Endothelial cell of umbilical vein (primary cell): Measurements from ENCODE around the gene PKNOX1. TPM values are rescaled to one million over a fixed set of nuclear protein-coding genes. Genes with fewer than 3 reads are reported as not detected.

Experiments used
- BruUV-seq: library from RNA; stranded (reverse); fragments of 400-500 nt; replicated peaks from 2 replicates; lab custom pipeline; 2021; lab: Mats Ljungman, UMichigan
- CTCF ChIA-PET: fragments of 300-600, 350-600 bp; sonication (Branson Sonifier 250); formaldehyde crosslinking; loops from one replicate; lab custom pipeline; 2021; ENCODE audit warnings: antibody characterized with exemption, inconsistent platforms; lab: Charles Lee
- POLR2A ChIA-PET: fragments of 300-600, 350-600 bp; sonication (Branson Sonifier 250); formaldehyde crosslinking; loops from one replicate; lab custom pipeline; 2021; ENCODE audit warnings: antibody characterized with exemption, inconsistent platforms; lab: Charles Lee
- DNase-seq: peaks from one replicate; pipeline ENCODE4 v3.0.0-alpha.2; 2011; ENCODE audit warnings: low read depth, low spot score
- FAIRE-seq: peaks from 2 replicates; lab custom pipeline; 2011; peaks lifted over from hg19 to GRCh38; lab: Jason Lieb, UNC
- H2AFZ ChIP-seq: 2 replicates; pipeline ENCODE4 v1.6.0; 2012; ENCODE audit warnings: low read depth, low read length, control low read depth, inconsistent platforms
- H3K27ac ChIP-seq: 2 replicates; pipeline ENCODE4 v1.5.1; 2011; ENCODE audit warnings: low read depth, mild to moderate bottlenecking, control low read depth, low read length, moderate library complexity; ENCODE audit not compliant: insufficient read depth
- H3K27me3 ChIP-seq, 2 experiments: 2 replicates each; pipeline versions ENCODE4 v1.6.0 to v1.6.1; 2011; ENCODE audit warnings: low read length in 2 of 2, mixed read lengths in 1 of 2; ENCODE audit not compliant: control insufficient read depth in 2 of 2, insufficient read depth in 2 of 2
- H3K36me3 ChIP-seq, 2 experiments: 2 replicates in 1 of 2; 3 replicates in 1 of 2; pipeline ENCODE4 v1.5.1; 2011; ENCODE audit warnings: low read length in 2 of 2, mild to moderate bottlenecking in 1 of 2, moderate library complexity in 1 of 2; ENCODE audit not compliant: control insufficient read depth in 2 of 2, insufficient read depth in 2 of 2; ENCODE audit errors: extremely low read depth in 1 of 2
- H3K4me1 ChIP-seq: 3 replicates; pipeline ENCODE4 v1.5.1; 2011; ENCODE audit warnings: mild to moderate bottlenecking, low read length; ENCODE audit not compliant: control insufficient read depth, insufficient read depth; ENCODE audit errors: extremely low read depth
- H3K4me2 ChIP-seq: 2 replicates; pipeline ENCODE4 v1.6.1; 2011; ENCODE audit warnings: low read length, control low read depth, mixed read lengths; ENCODE audit not compliant: insufficient read depth
- H3K4me3 ChIP-seq, 3 experiments: fragments of 200-600 bp in 1 of 3; sonication (generic), shearing (Covaris generic) in 1 of 3; replicated peaks in 1 of 3; 2 replicates each; pipeline ENCODE4 v1.5.1; 2011 to 2016; ENCODE audit warnings: control low read depth in 3 of 3, low read length in 3 of 3, mild to moderate bottlenecking in 2 of 3, inconsistent platforms in 1 of 3, low read depth in 1 of 3, moderate library complexity in 1 of 3; ENCODE audit not compliant: insufficient read depth in 1 of 3
- H3K79me2 ChIP-seq: 2 replicates; pipeline ENCODE4 v1.6.0; 2012; ENCODE audit warnings: low read length, inconsistent platforms; ENCODE audit not compliant: control insufficient read depth, insufficient read depth
- H3K9ac ChIP-seq: replicated peaks from 2 replicates; pipeline ENCODE3; 2011; ENCODE audit warnings: low read length, control low read depth; ENCODE audit not compliant: insufficient read depth; ENCODE audit errors: extremely low read depth
- H3K9me1 ChIP-seq: replicated peaks from 3 replicates; pipeline ENCODE4 v1.6.0; 2011; ENCODE audit warnings: mild to moderate bottlenecking, low read length; ENCODE audit not compliant: control insufficient read depth, insufficient read depth; ENCODE audit errors: extremely low read depth
- H3K9me3 ChIP-seq: replicated peaks from 2 replicates; pipeline ENCODE4 v1.5.1; 2012; ENCODE audit warnings: low read length, inconsistent platforms; ENCODE audit not compliant: control insufficient read depth, insufficient read depth
- H4K20me1 ChIP-seq: replicated peaks from 2 replicates; pipeline ENCODE3; 2011; ENCODE audit warnings: mild to moderate bottlenecking, low read length; ENCODE audit not compliant: control insufficient read depth, insufficient read depth; ENCODE audit errors: extremely low read depth
- CTCF ChIP-seq, 2 donors: IDR thresholded peaks; 1 replicate in 1 of 2; 2 replicates in 1 of 2; pipeline ENCODE4 v1.5.1; 2011; ENCODE audit warnings: low read length in 2 of 2, mild to moderate bottlenecking in 2 of 2, moderate library complexity in 2 of 2, control low read depth in 1 of 2, inconsistent platforms in 1 of 2, low read depth in 1 of 2; ENCODE audit not compliant: insufficient read depth in 1 of 2; ENCODE audit errors: extremely low read depth in 1 of 2
- EZH2 ChIP-seq: IDR thresholded peaks from 2 replicates; pipeline ENCODE4 v1.6.1; 2012; ENCODE audit warnings: borderline replicate concordance, low read depth, mild to moderate bottlenecking, moderate library complexity, low read length, inconsistent platforms; ENCODE audit not compliant: severe bottlenecking
- FOS ChIP-seq: IDR thresholded peaks from 2 replicates; pipeline ENCODE4 v1.6.1; 2011; ENCODE audit warnings: mild to moderate bottlenecking, low read length, moderate library complexity, borderline replicate concordance; ENCODE audit not compliant: insufficient read depth
- GATA2 ChIP-seq: IDR thresholded peaks from 2 replicates; pipeline ENCODE4 v1.7.0; 2011; ENCODE audit warnings: low read depth, mild to moderate bottlenecking, moderate library complexity, mixed read lengths, low read length; ENCODE audit not compliant: insufficient read length, insufficient read depth
- JUN ChIP-seq: IDR thresholded peaks from 2 replicates; pipeline ENCODE4 v1.6.1; 2011; ENCODE audit warnings: borderline replicate concordance, low read depth; ENCODE audit not compliant: insufficient read length, insufficient read depth
- MAX ChIP-seq: IDR thresholded peaks from 2 replicates; pipeline ENCODE4 v1.6.1; 2011; ENCODE audit not compliant: insufficient read depth, insufficient read length
- MYC ChIP-seq: IDR thresholded peaks from one replicate; pipeline ENCODE4 v1.6.1; 2011; ENCODE audit warnings: mild to moderate bottlenecking, low read depth, low read length
- POLR2AphosphoS5 ChIP-seq: IDR thresholded peaks from 2 replicates; pipeline ENCODE4 v1.6.1; 2012; ENCODE audit warnings: low read depth, mild to moderate bottlenecking, control low read depth, low read length, moderate library complexity; ENCODE audit not compliant: insufficient read depth
- dilution Hi-C: fragments of 300-500 bp; cut with MboI; formaldehyde crosslinking; loops from one replicate; pipeline ENCODE4 v1.15.0; 2019; ENCODE audit warnings: low sequenced_read_pairs; ENCODE audit not compliant: extremely low pct_ligation_motif_present
- intact Hi-C: fragments of 100-400 bp; cut with micrococcal nuclease; formaldehyde crosslinking; loops from one replicate; pipeline ENCODE4 v1.10.0; 2022
- polyA plus RNA-seq, 4 experiments: library from polyadenylated mRNA; depleted of rRNA in 3 of 4; stranded (reverse) in 3 of 4; unstranded in 1 of 4; fragments of >200 nt; gene quantifications; 2 replicates each; pipeline versions ENCODE4 v1.2.1 to v1.2.3, GENCODE V29; 2011 to 2012; ENCODE audit warnings: missing spikeins in 1 of 4
- total RNA-seq: library from RNA; stranded (reverse); gene quantifications from 2 replicates; pipeline ENCODE4 v1.2.3, GENCODE V29; 2021

The PKNOX1 gene
- total and polyA plus RNA-seq, 2 donors (not counting 3 experiments of a cell fraction or from before 2014, with no cell fraction given), result 16.6 to 23.6 TPM

DNA sequence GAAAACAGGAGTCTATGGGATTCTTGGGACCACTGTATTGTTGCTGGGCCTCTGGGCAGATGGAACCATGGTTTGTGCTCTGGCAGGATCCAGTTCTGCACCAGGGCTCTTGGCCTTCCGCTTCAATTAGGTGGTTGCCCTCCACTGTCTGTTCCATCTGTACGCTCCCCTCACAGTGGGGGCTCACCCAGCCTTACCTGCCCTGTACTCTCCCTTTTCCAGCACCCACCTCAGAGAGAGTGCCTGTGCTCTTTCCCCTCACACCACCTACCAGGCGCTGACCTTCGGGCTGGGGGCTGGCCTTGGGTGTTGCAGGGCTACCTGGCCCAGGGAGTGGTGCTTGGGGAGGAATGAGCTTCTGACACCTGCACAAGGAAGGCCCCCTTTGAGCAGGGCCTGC is 7.5 kb downstream of the PKNOX1 start:
- ChIA-PET CTCF (no interaction called here), POLR2A (no interaction called here)
- no TSS peak for BruUV-seq
- intact Hi-C loops, result no loop called here
- no peaks in the 10 kb centered on the region for H3K36me3 ChIP-seq
- no peaks in the 10 kb centered on the region for H3K9me3 ChIP-seq
- peaks cover 57% of the 10 kb centered on the region for H3K79me2 ChIP-seq
- no peak overlapping the region for H3K9ac ChIP-seq
- FAIRE-seq (no peak), DNase-seq (no peak)
- no peaks in the 10 kb centered on the region for H3K9me1 ChIP-seq
- no peak for TF ChIP-seq FOS
- TF ChIP-seq CTCF (IDR thresholded peaks at IDR 0.05; ENCODE audit: extremely low read depth in 1 of 2, insufficient read depth in 1 of 2, low read depth in 1 of 2, low read length in 2 of 2), result no peak
- no peak for TF ChIP-seq JUN
- TF ChIP-seq GATA2, result no peak
- TF ChIP-seq MAX, result no peak
- no peak for TF ChIP-seq EZH2
- no peak for TF ChIP-seq POLR2AphosphoS5
- no peak for TF ChIP-seq MYC
- H4K20me1 ChIP-seq, result no peaks in the 10 kb centered on the region
- no peaks in the 10 kb centered on the region for H3K27me3 ChIP-seq
- peaks cover 10% of the 10 kb centered on the region for H3K4me1 ChIP-seq
- H3K4me3 ChIP-seq, result no peak overlapping the region
- H3K4me2 ChIP-seq, result no peak overlapping the region
- dilution Hi-C loops, result no loop called here
- H3K27ac ChIP-seq, result no peak overlapping the region
- no peak overlapping the region for H2AFZ ChIP-seq
